Endothelial cell (in vitro differentiated cells): Measurements from ENCODE around the gene DDX59. TPM values are rescaled to one million over a fixed set of nuclear protein-coding genes. Genes with fewer than 3 reads are reported as not detected.

ENCODE experiments used
- DNase-seq: peaks from one replicate; pipeline ENCODE4 v3.0.0; 2021; ENCODE audit warnings: low spot score
- H3K27ac Mint-ChIP-seq: one replicate; pipeline ENCODE4 v1.8.0; 2021; ENCODE audit warnings: mixed read lengths, inconsistent platforms; ENCODE audit not compliant: unreplicated experiment
- H3K27me3 Mint-ChIP-seq: one replicate; pipeline ENCODE4 v1.8.0; 2021; ENCODE audit warnings: mild to moderate bottlenecking, moderate library complexity, mixed read lengths, inconsistent platforms; ENCODE audit not compliant: unreplicated experiment
- H3K36me3 Mint-ChIP-seq: one replicate; pipeline ENCODE4 v1.8.0; 2021; ENCODE audit warnings: mild to moderate bottlenecking, low read depth, mixed read lengths, inconsistent platforms; ENCODE audit not compliant: unreplicated experiment
- H3K4me1 Mint-ChIP-seq: one replicate; pipeline ENCODE4 v1.8.0; 2021; ENCODE audit warnings: mild to moderate bottlenecking, mixed read lengths, inconsistent platforms; ENCODE audit not compliant: unreplicated experiment
- H3K4me3 Mint-ChIP-seq: one replicate; pipeline ENCODE4 v1.8.0; 2021; ENCODE audit warnings: mild to moderate bottlenecking, mixed read lengths, inconsistent platforms; ENCODE audit not compliant: unreplicated experiment
- H3K9me3 Mint-ChIP-seq: one replicate; pipeline ENCODE4 v1.8.0; 2021; ENCODE audit warnings: mixed read lengths, inconsistent platforms; ENCODE audit not compliant: unreplicated experiment
- total RNA-seq: library from RNA; stranded (reverse); fragmentation: NEBNext Ultra II Directional; extraction: Animal tissue kit (Norgen Biotek cat#: 25700); gene quantifications from one replicate; pipeline ENCODE4 v1.2.1, GENCODE V29; 2021; ENCODE audit not compliant: unreplicated experiment
- TF ChIP-seq, protein P1 (sequence below): fragments of 200-600 bp; sonication (generic); IDR thresholded peaks from one replicate; pipeline ENCODE4 v1.5.0; 2021; ENCODE audit warnings: antibody characterized with exemption; ENCODE audit not compliant: unreplicated experiment

Gene DDX59
- total RNA-seq, 1 donor from 2014 or later = 20.1 TPM

DNA sequence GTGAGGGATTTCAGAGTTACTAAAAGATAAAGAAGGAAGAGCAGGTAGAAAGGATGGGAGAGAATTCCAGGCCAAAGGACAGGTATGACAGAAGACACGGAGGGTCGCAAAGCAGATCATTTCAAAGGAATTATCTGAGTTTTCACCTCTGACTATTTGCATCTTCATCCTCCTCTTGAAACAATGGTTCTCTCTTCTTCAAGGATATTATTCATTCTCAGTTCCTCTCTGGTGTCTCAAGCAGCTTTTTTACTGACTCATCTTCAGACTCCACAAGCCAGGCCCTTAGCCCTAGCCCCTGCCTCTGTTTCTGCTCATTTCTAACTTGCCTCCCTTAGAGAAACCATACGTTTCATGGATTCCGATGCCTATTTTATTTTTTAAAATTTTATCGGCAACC, 15.0 kb downstream of the DDX59 start:
- peaks cover 1% of the 10 kb centered on the region for H3K27me3 Mint-ChIP-seq
- peaks cover 28% of the 10 kb centered on the region for H3K36me3 Mint-ChIP-seq
- TF ChIP-seq, protein P1, sequence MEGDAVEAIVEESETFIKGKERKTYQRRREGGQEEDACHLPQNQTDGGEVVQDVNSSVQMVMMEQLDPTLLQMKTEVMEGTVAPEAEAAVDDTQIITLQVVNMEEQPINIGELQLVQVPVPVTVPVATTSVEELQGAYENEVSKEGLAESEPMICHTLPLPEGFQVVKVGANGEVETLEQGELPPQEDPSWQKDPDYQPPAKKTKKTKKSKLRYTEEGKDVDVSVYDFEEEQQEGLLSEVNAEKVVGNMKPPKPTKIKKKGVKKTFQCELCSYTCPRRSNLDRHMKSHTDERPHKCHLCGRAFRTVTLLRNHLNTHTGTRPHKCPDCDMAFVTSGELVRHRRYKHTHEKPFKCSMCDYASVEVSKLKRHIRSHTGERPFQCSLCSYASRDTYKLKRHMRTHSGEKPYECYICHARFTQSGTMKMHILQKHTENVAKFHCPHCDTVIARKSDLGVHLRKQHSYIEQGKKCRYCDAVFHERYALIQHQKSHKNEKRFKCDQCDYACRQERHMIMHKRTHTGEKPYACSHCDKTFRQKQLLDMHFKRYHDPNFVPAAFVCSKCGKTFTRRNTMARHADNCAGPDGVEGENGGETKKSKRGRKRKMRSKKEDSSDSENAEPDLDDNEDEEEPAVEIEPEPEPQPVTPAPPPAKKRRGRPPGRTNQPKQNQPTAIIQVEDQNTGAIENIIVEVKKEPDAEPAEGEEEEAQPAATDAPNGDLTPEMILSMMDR = no peak
- no peaks in the 10 kb centered on the region for H3K4me1 Mint-ChIP-seq
- no peak overlapping the region for H3K27ac Mint-ChIP-seq
- no peak for DNase-seq
- H3K9me3 Mint-ChIP-seq = no peaks in the 10 kb centered on the region
- H3K4me3 Mint-ChIP-seq = no peak overlapping the region

DNA sequence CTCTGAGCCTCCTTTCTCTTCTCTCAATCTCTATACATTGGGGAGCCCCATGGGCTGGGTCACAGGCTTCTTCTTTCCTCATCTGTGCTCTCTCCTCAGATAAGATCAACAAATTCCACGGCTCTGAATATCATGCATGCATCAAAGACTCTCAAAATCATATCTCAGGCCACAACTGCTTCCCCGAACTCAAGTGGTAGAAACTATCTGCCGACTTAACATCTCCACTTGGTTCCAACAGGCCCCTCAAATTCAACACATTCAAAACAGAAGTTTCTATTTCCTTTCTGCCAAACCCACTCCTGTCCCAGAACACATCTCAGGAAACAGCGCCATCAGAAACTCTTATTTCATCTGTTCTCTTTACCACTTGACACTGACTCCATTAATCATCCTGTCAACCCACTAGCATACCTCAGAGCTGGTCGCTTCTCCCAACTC, 16.7 kb downstream of the DDX59 start:
- Mint-ChIP-seq H3K36me3 (peaks cover 30% of the 10 kb centered on the region), H3K4me3 (no peak overlapping the region), H3K27ac (no peak overlapping the region)

DNA sequence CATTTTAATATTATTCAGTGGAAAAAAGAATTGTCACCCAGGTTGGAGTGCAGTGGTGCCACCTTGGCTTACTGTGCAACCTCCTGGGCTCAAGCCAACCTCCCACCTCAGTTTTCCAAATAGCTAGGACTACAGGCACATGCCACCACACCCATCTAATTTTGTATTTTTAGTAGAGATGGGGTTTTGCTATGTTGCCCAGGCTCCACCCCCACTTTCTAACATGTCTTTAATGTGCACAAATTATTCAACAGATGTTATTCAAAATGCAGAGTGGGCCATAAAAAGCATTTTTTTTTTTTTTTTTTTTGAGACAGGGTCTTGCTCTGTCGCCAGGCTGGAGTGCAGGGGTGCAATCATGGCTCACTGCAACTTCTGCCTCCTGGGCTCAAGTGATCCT, 17.3 kb downstream of the DDX59 start:
- Mint-ChIP-seq H3K27me3 (peaks cover 1% of the 10 kb centered on the region), H3K4me1 (no peaks in the 10 kb centered on the region), H3K27ac (no peak overlapping the region), H3K4me3 (no peak overlapping the region), H3K9me3 (no peaks in the 10 kb centered on the region), H3K36me3 (peaks cover 27% of the 10 kb centered on the region)
- no peak for DNase-seq
- TF ChIP-seq, protein P1 = no peak

More for the DNA sequence above, 16.7 kb downstream of the DDX59 start:
- DNase-seq = no peak
- Mint-ChIP-seq H3K27me3 (peaks cover 1% of the 10 kb centered on the region), H3K9me3 (no peaks in the 10 kb centered on the region), H3K4me1 (no peaks in the 10 kb centered on the region)
- TF ChIP-seq, protein P1 = no peak

DNA sequence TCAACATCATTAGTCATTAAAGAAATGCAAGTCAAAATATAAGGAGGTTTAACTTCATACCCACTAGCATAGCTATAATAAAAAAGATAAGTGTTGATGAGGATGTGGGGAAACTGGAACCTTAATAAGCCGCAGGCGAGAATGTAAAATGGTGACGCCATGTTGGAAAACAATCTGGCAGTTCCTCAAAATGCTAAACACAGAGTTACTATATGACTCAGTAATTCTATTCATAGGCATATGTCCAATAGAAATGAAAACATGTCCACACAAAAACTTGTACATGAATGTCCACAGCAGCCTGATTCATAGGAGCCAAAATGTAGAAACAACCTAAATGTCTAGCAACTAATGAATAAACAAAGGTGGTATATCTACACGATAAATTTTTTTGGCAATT, 23.2 kb downstream of the DDX59 start:
- no peak overlapping the region for H3K27ac Mint-ChIP-seq
- peaks cover 6% of the 10 kb centered on the region for H3K4me1 Mint-ChIP-seq
- H3K36me3 Mint-ChIP-seq = peaks cover 6% of the 10 kb centered on the region
- peaks cover 1% of the 10 kb centered on the region for H3K27me3 Mint-ChIP-seq
- no peak for DNase-seq
- no peaks in the 10 kb centered on the region for H3K9me3 Mint-ChIP-seq
- TF ChIP-seq, protein P1 = no peak
- no peak overlapping the region for H3K4me3 Mint-ChIP-seq

DNA sequence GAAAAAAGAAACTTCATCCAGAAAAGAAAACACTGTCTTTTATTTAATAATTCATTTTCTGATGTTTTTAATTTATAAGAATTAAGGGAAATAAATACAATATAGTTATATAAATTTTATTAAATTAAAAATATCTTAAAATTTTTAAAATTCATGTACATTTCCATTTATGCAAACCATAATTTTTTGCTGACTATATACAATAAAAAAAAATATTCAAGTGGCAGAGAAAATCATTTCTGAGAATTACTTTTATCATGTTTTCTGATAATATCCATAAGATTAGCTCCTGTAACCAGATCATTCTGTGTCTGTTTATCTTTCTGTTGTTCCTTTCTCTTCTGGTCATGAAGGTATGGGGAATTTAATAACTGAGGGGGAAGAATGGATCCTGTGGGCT, 25.7 kb downstream of the DDX59 start:
- TF ChIP-seq, protein P1 = no peak
- H3K4me1 Mint-ChIP-seq = peaks cover 6% of the 10 kb centered on the region
- no peak overlapping the region for H3K27ac Mint-ChIP-seq
- peaks cover 6% of the 10 kb centered on the region for H3K36me3 Mint-ChIP-seq
- H3K27me3 Mint-ChIP-seq = peaks cover 1% of the 10 kb centered on the region
- H3K4me3 Mint-ChIP-seq = no peak overlapping the region
- no peak for DNase-seq
- H3K9me3 Mint-ChIP-seq = no peaks in the 10 kb centered on the region
